CD4-positive, alpha-beta T cell treated with Interleukin-2 at 100 ng/mL for 4 hours (primary cell): ENCODE results near the gene SMIM29.

Experiments
- DNase-seq: peaks from one replicate; pipeline ENCODE4 v3.0.0-alpha.2; 2020; ENCODE audit warnings: low spot score

SMIM29 gene

DNA sequence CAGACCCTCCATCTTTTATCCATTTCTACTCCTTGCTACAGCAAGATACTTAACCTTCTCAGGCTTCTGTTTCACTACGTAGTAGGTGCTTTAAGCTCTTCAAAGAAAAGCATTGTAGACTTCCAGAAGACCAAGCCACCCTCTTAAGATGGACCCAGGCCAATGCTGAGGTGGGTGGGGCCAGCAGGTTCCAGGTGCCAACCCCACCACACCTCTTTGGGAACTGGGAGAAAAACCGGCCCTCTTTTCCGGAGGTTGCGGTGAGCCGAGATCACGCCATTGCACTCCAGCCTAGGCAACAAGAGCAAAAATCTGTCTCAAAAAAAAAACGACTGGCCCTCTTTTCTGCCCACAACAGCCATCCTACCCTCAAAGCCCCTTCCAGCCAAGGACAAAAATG is 22.7 kb downstream of the SMIM29 start:
- DNase-seq: no peak

DNA sequence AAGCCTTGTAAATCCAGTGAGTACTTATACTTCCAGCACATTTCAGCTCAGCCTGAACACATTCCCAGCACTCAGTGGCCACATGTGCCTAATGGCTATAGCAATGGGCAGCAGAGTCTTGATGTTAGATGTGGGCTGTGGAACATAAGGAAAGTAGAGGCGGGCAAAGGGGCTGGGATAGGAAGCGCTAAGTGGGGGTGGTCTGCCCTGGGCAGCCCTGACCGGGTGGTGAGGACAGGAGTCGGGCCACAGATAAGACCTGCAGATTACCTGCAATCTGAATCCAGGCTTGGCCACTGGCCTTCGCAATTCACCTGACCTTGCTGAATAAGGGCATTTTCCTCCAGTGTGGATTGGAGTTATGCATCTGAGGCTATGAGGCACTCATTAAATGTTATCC is 23.3 kb downstream of the SMIM29 start:
- DNase-seq: no peak

DNA sequence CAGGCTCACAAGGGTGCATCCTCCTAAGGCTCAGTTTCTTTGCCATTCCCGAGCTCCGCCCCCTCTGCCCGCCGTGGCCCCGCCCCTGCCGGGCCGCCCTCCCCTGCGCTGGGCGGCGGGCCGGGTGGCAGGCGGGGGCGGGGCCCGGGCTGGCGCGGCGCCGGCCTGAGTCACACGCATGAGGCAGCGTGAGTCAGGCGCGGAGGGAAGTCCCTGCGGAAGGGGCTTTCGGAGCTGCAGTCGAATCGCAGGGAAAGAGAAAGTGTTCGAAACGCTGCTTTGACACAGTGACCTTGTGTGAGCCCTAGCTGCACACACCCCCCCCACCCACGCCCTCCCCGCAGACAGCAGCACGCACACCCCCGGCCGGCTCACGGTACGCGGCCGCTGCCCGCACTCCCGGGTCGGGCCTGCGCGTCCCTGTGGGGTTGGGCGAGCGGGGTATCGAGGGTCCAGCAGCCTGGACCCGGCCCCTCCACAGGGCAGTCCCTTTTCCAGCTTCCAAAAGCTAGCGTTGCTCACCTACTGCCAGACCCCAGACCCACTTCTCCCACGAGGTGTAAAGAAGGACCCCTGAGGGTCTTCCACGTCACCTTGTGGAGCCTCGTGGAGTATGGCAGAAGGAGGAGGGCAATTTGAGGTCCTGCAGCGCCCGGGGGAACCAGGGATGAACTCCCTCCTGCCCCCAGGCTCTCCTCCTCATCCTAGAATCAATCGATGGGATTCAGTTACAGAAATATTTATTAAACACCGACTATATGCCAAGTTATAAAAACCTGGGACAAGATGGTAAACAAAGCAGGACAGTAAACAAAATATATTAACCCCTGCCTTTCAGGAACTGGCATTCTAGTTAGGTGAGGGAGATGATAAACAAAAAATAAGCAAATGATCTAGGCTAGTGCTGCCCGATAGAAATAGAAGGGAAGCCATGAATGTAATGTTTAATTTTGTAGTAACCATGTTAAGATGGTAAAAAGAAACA is 24.6 kb downstream of the SMIM29 start:
- DNase-seq: peak; percentile 96

DNA sequence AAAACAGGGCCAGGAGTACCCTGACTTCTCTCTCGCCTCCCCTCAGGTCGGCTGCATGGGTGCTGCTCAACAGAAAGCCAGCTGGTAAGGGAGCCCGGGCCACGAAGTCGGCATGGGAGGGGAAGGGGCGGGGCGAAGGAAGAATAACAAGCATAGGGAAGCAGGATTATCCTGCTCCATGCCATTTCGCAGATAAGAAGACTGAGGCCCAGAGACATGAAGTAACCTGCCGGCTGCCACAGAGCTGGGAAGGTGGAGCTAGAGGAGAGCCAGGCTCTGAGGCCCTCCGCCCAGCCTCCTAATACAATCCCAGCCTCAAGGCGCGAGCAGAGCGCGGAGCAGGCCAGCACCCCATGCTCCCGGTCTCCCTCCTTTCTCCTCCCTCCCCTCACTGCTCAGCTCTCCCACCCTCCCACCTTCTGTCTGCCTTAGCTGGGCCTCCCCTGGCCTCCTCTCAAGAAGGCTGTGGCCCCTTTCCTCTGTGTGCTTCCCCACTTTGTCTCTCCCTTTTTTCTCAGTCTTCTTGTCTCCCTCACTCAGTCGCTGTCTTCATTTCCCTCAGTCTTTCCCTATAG is 25.3 kb downstream of the SMIM29 start:
- no peak for DNase-seq

DNA sequence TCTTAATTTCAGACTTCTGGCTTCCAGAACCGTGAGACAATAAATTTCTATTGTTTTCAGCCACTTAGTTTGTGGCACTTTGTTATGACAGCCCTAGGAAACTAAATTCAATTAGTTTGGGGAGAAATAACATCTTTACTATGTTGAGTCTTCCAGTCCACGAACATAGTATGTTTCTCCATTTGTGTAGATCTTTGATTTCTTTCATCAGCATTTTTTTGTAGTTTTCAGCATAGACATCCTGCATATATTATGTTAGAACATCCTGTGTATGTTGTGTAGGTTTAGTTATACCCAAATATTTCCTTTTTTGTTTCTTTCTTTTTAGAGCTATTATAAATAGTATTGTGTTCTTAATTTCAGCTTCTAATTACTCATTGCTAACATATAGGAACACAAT is 30.1 kb downstream of the SMIM29 start:
- no peak for DNase-seq

DNA sequence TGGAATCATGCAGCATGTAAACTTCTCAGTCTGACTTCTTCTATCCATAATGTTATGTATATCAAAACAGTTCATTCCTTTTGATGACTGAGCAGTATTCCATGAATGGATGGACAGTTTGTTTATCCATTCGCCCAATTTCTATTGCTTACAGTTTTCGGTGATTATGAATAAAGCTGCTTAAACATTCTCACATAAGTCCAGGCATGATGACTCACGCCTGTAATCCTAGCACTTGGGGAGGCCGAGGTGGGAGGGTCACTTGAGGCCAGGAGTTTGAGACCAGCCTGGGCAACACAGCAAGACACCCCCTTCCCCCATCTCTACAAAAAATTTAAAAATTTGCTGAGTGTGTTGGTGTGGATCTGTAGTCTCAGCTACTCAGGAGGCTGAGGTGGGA is 35.0 kb downstream of the SMIM29 start:
- no peak for DNase-seq

DNA sequence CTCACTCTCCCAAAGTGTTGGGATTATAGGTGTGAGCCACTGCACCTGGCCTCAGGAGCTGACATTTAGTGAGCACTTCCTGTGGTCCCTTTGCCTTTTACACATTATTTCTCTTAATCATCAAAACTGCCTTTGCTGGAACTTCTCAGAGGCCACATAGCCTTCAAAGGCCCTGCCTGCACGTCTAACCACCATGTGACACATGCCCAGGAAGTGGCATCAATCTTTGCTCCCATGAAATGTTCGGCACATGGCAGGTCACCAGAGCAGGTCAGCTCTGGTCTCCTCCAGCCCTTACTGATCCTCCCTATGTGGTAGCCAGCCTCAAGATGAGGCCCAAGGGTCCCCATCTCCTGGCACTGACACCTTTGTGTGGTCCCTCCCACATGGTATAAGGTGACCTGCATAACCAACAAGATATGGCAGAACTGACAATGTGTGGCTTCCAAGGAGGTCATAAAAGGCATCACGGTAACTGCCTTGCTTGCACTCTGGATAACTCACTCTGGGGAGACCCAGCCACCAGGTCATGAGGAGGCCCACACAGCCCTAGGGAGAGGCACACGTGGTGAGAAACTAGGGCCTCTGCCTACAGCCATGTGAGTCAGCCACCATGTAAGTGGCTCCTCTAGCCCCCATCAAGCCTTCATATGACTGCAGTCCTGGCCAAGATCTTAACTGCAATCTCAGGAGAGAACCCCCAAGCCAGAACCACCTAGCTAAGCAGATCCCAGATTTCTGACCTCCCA is 40.9 kb downstream of the SMIM29 start:
- DNase-seq: peak; percentile 9

DNA sequence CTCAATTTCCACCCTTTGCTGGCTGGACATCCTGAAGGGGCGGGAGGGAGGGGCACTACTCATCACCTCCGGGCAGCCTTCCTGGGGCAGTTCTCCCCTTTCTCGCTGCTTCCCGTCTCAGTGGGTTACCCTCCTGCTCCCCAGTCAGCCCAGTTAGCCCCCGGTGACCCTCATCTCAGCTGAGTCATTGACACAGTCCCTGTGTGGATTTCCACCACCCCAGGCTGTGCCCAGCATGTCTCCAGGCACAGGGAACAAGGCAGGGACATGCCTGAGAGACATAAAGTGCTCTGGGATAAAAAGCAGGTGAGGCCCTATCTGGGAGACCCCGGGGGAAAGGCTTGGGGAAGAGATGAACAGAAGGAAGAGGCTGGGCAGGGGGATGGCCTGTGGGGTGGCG is 42.1 kb downstream of the SMIM29 start:
- DNase-seq: no peak

DNA sequence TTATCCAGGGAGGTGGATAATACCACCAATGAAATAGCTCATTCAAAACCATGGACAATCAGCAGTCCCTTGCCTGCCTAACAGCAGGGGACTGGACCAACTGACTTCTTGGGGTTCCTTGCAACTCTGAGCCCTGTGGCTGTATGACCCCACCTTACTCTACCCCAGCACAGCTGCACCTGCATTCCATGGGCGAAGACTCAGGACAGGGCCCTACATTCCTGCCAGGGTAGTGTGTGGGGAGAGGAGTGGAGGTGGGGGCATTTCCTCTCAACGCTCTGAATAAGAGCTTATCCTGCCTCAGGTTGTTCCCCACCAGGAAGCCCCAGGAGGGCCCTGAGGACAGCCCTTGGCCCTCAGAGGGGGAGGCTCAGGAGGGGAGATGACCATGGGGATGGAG is 42.9 kb downstream of the SMIM29 start:
- no peak for DNase-seq

DNA sequence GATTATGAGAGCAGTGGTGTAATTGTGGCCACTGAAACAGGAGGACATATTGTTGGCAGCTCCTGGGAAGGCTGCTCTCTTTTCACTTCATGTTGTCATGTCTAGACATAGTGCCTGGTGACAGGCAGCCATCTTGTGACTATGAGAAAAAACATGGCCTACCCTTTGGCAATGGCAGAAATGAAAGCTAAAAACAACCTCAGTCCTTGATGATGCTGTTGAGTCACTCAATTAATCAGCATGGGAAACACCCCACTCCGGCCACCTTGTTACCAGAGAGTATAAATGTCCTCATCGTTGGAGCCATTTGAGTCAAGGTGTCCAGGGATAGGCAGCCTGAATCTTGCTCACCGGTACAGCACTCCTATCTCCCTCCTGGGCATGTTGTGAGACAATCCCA is 43.3 kb downstream of the SMIM29 start:
- DNase-seq: peak; percentile 1

DNA sequence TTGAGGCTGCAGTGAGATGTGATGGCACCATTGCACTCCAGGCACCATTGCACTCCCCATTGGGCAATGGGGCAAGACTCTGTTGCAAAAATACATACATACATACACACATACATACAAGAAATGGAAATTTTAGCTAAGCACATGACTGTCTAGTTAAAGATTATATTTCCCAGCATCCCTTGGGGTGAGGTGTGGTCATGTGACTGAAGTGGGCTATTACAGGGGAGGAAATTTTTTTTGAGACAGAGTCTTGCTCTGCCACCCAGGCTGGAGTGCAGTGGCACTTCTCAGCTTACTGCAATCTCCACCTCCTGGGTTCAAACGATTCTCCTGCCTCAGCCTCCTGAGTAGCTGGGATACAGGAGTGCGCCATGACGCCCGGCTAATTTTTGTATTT is 44.1 kb downstream of the SMIM29 start:
- DNase-seq: no peak

DNA sequence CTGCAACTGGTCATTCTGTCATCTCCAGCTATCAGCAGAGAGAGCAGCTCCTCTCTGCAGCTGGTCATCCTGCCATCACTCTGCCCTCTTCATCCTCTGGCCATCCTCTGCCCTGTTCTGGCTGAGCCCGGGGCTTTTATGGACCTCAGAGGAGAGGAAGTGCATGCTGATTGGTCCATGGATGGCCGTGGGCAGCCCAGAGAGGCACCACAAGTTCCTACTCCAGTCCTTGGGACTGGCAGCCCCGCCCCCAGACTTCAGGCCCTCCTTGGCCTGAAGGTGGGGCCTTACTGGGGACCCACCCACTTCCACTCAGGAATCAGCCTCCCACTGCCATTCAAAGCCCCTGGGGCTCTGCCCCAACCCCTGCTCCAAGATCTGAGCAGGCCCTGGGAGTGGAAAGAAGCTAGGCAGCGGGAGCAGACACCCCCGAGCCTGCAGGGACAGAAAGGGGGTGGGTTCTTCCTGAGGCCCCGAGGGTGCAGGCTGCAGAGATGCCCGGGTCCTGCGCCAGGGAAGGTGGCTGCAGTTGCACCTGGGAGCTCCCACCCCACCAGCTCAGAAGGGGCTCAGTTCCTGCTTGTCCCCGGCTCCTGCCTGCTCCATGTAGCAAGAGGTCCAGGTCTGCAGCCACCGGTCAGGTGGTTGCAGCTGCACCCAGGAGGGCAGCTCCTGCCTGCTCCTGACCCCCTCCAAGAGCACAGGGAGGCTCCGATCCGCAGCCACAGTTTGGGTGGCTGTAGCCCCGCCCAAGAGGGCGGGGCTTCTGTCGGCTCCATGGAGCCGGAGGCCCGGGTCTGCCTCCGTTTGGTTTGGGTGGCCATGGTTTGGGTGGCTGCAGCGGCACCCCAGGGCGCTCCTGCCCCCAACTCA is 46.2 kb downstream of the SMIM29 start:
- no peak for DNase-seq

DNA sequence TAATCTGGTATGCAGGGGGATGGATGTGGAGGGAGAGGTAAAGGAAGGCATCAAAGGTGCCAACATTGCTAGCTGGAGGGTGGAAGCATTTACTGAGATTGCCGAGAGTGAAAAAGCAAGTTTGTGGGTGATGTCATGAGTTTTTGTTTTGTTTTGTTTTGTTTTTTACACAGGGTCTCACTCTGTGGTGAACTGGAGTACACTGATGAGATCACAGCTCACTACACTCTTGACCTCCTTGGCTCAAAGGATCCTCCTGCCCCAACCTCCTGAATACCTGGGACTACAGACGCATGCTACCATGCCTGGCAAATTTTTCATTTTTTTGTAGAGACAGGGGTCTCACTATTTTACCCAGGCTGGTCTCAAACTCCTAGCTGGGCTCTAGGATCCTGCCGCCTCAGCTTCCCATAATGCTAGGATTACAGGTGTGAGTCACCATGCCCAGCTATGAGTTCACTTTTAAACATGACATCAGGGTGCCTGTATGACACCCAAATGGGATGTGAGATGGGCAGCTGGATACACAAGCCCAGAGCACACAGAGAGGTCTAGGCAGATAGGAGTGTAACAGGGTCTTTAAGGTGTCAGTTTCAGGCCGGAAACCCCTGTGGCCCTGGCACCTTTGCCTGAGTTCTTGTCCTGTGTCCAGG is 47.2 kb downstream of the SMIM29 start:
- DNase-seq: no peak

DNA sequence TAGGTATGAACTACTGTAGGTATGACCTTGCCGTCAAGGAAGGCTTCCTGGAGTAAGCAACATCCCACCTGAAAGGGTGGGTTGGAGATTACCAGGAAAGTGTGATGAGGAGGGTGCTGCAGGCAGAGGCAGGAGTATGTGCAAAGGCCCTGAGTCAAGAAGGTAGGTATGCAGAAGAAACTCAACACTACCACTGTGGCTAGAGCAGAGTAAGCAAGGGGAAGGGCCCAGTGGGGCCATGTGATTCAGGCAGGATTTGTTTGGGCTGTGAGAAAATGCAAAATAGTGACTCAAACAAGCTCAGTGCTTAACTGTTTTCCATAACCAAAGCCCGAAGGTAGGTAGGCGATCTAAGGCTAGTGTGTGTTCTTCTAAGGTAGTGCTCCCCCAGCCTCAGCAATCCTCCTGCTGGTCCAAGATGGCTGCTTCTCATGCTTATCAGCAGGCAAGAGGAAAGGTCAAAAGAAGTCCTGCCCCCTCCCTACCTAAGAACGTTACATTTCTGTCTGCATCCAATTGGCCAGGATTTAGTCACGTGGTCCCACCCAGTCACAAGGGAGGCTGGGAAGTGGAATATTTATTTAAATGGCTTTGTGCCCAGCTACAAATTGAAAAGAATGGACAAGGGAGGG is 48.4 kb downstream of the SMIM29 start:
- DNase-seq: no peak

DNA sequence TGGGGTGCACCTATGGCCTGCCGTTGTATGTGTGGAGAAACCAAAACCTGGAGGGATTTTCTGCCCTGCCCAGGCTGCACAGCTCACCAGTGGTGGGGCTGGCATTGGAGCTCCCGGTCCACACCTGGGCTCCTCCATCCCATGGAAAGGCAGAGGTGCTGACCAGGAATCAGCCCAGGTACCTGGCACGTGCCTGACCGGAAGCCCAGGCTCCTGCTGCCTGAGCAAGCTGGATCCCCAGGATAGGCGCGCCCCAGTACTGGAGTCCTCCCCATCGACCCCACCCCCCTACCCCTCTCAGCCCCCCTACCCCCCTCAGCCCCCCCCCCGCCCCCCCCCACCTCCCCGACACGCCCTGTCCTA is 52.0 kb downstream of the SMIM29 start:
- DNase-seq: no peak
